ENCODE data around the gene IL12RB2. TPM values are rescaled to one million over a fixed set of nuclear protein-coding genes. Genes with fewer than 3 reads are reported as not detected.
A peak's percentile ranks its signal among the peaks of the same experiment; 100 is the strongest.
"Not testable (repeated sequence)": the region's sequence is repeated elsewhere in the genome, so short reads cannot be mapped to it uniquely, and the experiment has no call there.

The IL12RB2 gene
- total RNA-seq, 1 donor from 2014 or later: not detected

DNA sequence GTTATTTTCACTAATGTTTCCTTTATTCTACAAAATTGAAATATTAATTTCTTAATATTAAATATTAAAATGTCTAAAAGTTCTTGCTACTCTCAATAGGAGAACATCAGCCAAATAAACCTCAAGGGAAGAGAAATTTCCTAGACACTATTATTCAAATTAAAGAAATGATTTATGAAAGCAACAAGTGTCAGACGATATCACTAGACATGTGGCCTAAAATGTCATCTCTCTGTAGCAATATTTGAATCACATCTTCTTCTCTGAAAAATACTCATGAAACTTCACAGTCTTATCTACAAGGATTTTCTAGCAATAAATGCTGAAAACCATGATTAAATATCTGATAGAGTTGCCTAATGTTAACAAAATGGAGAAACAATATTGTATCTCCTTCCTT, 125.1 kb downstream of the IL12RB2 start:
- DNase-seq: no peak

DNA sequence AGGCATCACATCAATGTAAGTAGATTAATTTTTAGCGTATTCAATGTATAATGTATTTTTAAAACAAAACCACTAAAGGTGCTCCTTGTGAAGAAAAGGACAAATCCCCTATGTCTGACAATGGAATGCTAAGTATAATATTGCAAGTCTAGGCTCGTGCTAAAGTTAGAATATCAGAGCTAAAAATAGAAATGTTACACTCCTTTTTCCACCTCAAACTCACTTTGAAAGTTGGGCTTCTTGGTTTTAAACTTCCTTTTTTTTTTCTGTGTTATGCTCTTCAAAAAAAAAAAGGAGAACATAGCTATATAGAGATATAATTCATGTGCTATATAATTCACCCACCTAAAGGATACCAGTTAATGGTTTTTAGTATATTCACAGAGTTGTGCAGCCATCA, 126.2 kb downstream of the IL12RB2 start:
- no peak for DNase-seq

DNA sequence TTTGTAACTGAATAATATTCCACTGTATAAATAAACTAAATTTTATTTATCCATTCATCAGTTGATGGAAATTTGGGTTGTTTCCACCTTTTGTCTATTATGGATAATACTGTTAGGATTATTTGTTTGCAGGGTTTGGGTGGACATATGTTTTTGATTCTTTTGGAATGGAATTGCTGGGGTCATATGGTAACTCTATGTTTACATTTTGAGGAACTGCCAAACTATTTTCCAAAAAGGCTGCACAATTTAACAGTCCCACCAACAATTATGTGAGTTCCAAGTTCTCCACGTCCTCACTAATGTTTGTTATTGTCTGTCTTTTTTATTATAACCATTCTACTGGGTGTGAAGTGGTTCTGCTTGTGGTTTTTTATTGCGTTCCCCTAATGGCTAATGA, 126.8 kb downstream of the IL12RB2 start:
- no peak for DNase-seq

DNA sequence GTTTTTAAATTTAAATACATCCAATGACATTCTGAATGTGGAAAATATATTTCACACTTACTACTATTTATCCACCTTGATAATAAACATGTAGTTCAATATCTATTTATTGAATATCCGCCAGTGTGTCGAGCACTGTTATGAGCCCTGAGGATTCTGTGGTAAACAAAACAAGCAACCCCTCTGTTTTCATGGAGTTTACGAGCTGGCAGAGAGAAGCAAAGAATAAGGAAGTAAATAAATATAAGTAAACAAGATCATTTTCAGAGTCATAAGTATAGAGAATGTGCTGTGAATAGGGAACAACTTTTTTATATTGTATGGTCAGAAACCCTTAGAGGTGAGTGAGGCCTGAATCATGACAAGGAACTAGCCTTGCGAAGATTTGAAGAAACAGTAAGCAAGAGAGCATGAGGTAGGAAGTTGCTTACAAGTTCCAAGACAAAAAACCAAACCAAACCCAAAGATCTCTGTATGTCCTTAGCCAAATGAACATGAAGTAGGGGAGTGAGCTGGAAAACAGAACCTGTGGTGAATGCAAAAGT, 128.9 kb downstream of the IL12RB2 start:
- DNase-seq: no peak

DNA sequence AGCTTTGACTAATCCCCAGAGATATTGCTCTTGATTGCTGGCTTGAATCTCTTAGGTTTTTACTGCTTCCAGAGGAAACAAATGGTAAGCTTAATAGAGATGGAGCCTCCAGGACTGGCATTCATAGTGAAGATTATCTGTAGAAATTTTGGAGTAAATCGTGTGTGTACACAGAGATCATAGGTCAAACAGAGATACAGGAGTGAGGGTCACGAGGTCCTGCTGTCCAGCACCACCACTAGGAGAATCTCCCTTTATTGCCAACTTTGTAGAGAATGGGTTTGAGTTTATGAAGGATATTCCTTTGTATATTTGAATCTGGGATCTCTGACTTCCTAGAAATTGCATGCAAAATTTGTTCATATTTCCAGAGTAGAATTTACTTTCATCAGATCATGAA, 130.3 kb downstream of the IL12RB2 start:
- no peak for DNase-seq

DNA sequence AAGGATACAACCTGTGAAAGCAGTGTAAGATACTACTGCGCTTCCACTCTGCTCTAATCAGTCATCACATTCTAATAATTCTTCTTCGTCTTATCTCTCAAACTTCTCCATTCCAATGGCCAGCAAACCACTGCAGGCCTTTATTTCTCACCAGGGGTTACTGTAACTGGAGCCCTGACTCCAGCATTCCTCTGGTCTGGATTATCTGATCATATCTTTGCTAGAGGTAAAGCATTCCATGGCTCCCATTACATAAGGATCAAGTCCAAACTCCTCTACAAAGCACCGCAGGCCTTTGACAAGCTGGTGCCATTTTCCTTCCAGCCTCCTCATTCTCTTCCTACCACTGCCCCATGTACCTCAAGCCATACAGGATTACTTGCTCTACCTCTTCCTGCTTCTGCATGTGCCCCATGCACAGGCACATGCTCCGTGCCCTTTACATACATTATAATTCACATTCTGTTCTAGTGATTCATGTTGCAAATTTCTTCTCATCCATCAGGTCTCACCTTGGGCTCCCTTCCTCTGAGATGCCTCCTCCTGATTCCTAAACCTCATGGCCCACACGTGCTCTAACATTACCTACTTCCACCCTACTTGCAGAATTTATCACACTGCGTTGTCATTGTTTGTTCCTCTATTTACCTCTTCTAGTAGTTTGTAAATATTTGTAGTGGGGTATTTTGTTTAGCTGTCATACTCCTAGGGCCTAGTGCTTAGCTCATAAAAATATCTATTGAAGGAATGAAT, 131.8 kb downstream of the IL12RB2 start:
- DNase-seq: no peak

DNA sequence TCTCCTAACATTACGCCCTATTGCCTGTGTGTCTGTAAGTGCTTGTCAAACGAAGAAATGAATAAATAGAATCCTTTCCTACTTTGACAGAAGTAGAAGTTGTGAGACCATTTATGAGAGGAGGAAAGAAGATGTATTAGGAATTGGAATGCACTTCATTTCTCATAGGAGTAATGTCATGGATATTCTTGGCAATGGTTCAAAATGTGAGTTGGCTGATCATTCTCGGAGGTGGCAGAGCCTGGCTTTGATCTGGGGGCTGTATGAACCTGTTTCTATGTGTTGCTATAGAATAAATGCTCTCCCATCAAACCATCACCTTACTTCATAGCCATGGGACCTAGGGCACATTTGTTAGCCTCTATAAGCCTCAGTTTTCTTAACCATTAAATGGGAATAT, 132.7 kb downstream of the IL12RB2 start:
- DNase-seq: peak; percentile 47

DNA sequence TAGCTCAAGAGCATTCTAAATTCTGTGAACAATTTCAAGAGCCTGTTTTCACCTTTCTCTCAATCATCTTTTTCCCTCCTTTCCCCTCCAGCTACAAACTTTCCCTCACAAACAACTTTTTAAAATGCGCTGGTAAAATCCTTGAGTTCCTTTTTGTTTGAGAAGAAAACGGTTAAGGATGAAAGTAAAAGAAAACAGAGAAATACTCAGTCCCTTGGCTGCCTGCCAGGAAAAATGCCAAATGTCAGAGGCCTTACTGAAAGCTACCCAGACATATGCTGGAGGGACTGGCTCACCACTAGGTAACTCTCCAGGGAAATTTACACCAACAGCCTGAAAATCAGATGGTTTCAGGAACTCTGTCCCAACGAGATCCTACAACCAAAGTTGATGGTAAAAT, 133.5 kb downstream of the IL12RB2 start:
- DNase-seq: peak; percentile 71

DNA sequence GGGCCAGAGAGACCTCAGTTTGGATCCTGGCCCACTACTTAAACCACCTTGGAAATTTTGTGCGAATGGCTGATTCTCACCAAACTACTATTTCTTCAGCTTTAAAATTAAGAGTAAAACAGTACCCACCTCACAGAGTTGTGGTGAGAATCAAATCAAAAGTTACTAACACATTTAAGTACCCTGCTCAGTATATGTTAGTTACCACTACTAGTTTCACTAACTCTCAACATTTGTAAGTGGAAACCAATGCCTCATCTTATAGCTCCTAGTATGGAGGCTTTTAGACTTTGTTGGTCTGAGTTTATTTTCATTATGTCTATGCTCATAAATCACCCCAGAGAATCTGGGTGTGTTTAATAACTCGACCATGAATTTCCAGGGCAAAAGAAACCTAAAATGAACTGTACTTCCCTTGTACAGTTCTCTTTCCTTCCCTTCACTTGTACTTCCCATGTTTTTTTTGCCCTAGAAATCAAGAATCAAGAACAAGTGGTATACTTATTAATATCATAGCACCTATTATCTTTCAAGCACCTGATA, 134.1 kb downstream of the IL12RB2 start:
- no peak for DNase-seq

DNA sequence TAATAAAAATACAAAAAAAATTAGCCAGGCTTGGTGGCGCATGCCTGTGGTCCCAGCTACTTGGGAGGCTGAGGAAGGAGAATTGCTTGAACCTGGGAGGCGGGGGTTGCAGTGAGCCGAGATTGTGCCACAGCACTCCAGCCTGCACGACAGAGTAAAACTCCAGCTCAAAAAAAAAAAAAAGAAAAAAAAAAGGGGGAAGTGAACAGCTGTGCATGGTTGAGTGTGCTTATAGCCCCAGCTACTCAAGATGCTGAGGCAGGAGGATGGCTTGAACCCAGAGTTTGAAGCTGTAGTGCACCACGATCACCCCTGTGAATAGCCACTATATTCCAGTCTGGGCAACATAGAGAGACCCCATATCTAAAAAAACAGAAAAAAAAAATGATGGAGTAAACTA, 138.3 kb downstream of the IL12RB2 start:
- not testable (repeated sequence) for DNase-seq

Other genes starting within 250 kb of the IL12RB2 start
- gene C1orf141, start 172.9 kb upstream of the IL12RB2 start, total RNA-seq: not detected in 2 replicates
- not detected in 2 replicates for gene IL23R, start 141.4 kb upstream of the IL12RB2 start, total RNA-seq
- gene SERBP1, start 122.5 kb downstream of the IL12RB2 start, total RNA-seq: 250 and 428 TPM in 2 replicates

Measured in dermis blood vessel endothelial cell (primary cell).